Renal cortical epithelial cell (primary cell): ENCODE measurements around the gene CXCL12. TPM values are rescaled to one million over a fixed set of nuclear protein-coding genes. Genes with fewer than 3 reads are reported as not detected.

Source experiments
- DNase-seq: peaks from one replicate; pipeline ENCODE4 v3.0.0-alpha.2; 2011; ENCODE audit warnings: low read depth
- total RNA-seq: library from RNA; depleted of rRNA; stranded (reverse); fragments of >200 nt; gene quantifications from 2 replicates; pipeline ENCODE4 v1.2.3, GENCODE V29; 2014

Gene CXCL12
- total RNA-seq, 1 donor from 2014 or later: 5.4 TPM

- DNase-seq: no peak
Measured at GRCh38 chr10:44399659-44400451, 15.0 kb upstream of the CXCL12 start.

GRCh38 chr10:44398747-44399658 lies 14.1 kb upstream of the CXCL12 start:
- DNase-seq: peak; percentile 39

- DNase-seq: no peak
Measured at GRCh38 chr10:44398271-44398670, 13.4 kb upstream of the CXCL12 start.

GRCh38 chr10:44397476-44398225 lies 12.8 kb upstream of the CXCL12 start:
- no peak for DNase-seq

- DNase-seq: no peak
Measured at GRCh38 chr10:44396671-44397191, 11.8 kb upstream of the CXCL12 start.

- DNase-seq: no peak
Measured at GRCh38 chr10:44395902-44396670, 11.2 kb upstream of the CXCL12 start.

- DNase-seq: no peak
Measured at GRCh38 chr10:44395396-44395795, 10.5 kb upstream of the CXCL12 start.

- DNase-seq: no peak
Measured at GRCh38 chr10:44394696-44395381, 9.9 kb upstream of the CXCL12 start.

- DNase-seq: no peak
Measured at GRCh38 chr10:44393834-44394547, 9.1 kb upstream of the CXCL12 start.

GRCh38 chr10:44393051-44393630 lies 8.2 kb upstream of the CXCL12 start:
- DNase-seq: no peak

- no peak for DNase-seq
Measured at GRCh38 chr10:44392420-44392819, 7.5 kb upstream of the CXCL12 start.

GRCh38 chr10:44391981-44392380 lies 7.1 kb upstream of the CXCL12 start:
- no peak for DNase-seq

GRCh38 chr10:44390585-44391072 lies 5.7 kb upstream of the CXCL12 start:
- peak; percentile 12 for DNase-seq

- no peak for DNase-seq
Measured at GRCh38 chr10:44389556-44389955, 4.7 kb upstream of the CXCL12 start.

GRCh38 chr10:44389150-44389549 lies 4.3 kb upstream of the CXCL12 start:
- DNase-seq: no peak

- no peak for DNase-seq
Measured at GRCh38 chr10:44388641-44389040, 3.7 kb upstream of the CXCL12 start.

- DNase-seq: no peak
Measured at GRCh38 chr10:44387853-44388251, 3.0 kb upstream of the CXCL12 start.

GRCh38 chr10:44386546-44387052 lies 1.7 kb upstream of the CXCL12 start:
- no peak for DNase-seq
